Fibroblast of lung (primary cell): Measurements from ENCODE around the gene PCDHB12. TPM values are rescaled to one million over a fixed set of nuclear protein-coding genes. Genes with fewer than 3 reads are reported as not detected.
"Not testable (repeated sequence)": the region's sequence is repeated elsewhere in the genome, so short reads cannot be mapped to it uniquely, and the experiment has no call there.

Source experiments
- DNase-seq, 2 donors: peaks; one replicate each; pipeline versions ENCODE4 v3.0.0 to v3.0.0-alpha.2; 2010; ENCODE audit warnings: low read depth in 2 of 2
- H2AFZ ChIP-seq: 2 replicates; pipeline ENCODE4 v1.5.1; 2012; ENCODE audit warnings: low read length, control low read depth, inconsistent platforms
- H3K27ac ChIP-seq: 2 replicates; pipeline ENCODE4 v1.5.1; 2011; ENCODE audit warnings: low read length, control low read depth; ENCODE audit not compliant: insufficient read depth
- H3K27me3 ChIP-seq: 2 replicates; pipeline ENCODE4 v1.5.1; 2011; ENCODE audit warnings: mild to moderate bottlenecking, low read length; ENCODE audit not compliant: control insufficient read depth, insufficient read depth
- H3K36me3 ChIP-seq: 2 replicates; pipeline ENCODE4 v1.5.1; 2011; ENCODE audit warnings: low read length; ENCODE audit not compliant: control insufficient read depth, insufficient read depth
- H3K4me1 ChIP-seq: 2 replicates; pipeline ENCODE4 v1.5.1; 2011; ENCODE audit warnings: low read length; ENCODE audit not compliant: control insufficient read depth, insufficient read depth; ENCODE audit errors: extremely low read depth
- H3K4me2 ChIP-seq: 2 replicates; pipeline ENCODE4 v1.5.1; 2011; ENCODE audit warnings: low read length, control low read depth; ENCODE audit not compliant: insufficient read depth; ENCODE audit errors: extremely low read depth
- H3K4me3 ChIP-seq, 4 experiments: fragments of 200-600 bp in 1 of 4; sonication (generic) in 1 of 4; replicated peaks in 1 of 4; 2 replicates each; pipeline ENCODE4 v1.5.1; 2011 to 2016; ENCODE audit warnings: low read length in 4 of 4, low read depth in 3 of 4, mild to moderate bottlenecking in 3 of 4, control low read depth in 2 of 4, inconsistent platforms in 1 of 4, mixed read lengths in 1 of 4; ENCODE audit not compliant: insufficient read depth in 1 of 4; ENCODE audit errors: control extremely low read depth in 1 of 4
- H3K79me2 ChIP-seq: 2 replicates; pipeline ENCODE4 v1.5.1; 2012; ENCODE audit warnings: mild to moderate bottlenecking, low read length, inconsistent platforms; ENCODE audit not compliant: control insufficient read depth, insufficient read depth
- H3K9ac ChIP-seq: 2 replicates; pipeline ENCODE4 v1.5.1; 2011; ENCODE audit warnings: mild to moderate bottlenecking, low read length, control low read depth; ENCODE audit not compliant: insufficient read depth
- H3K9me3 ChIP-seq: 2 replicates; pipeline ENCODE4 v1.5.1; 2012; ENCODE audit warnings: low read depth, low read length; ENCODE audit not compliant: control insufficient read depth, insufficient read depth
- H4K20me1 ChIP-seq: 2 replicates; pipeline ENCODE4 v1.5.1; 2011; ENCODE audit warnings: low read length; ENCODE audit not compliant: control insufficient read depth, insufficient read depth; ENCODE audit errors: extremely low read depth
- CTCF ChIP-seq, 2 donors: IDR thresholded peaks in 1 of 2; conservative IDR thresholded peaks in 1 of 2; 1 replicate in 1 of 2; 2 replicates in 1 of 2; pipeline ENCODE4 v1.5.1; 2011 to 2012; ENCODE audit warnings: low read length in 2 of 2, control low read depth in 1 of 2, inconsistent platforms in 1 of 2, low read depth in 1 of 2, mild to moderate bottlenecking in 1 of 2
- EZH2 ChIP-seq: IDR thresholded peaks from 2 replicates; pipeline ENCODE4 v1.5.1; 2012; ENCODE audit warnings: low read length, control low read depth, mild to moderate bottlenecking; ENCODE audit errors: missing control alignments
- polyA plus RNA-seq, 2 donors: library from polyadenylated mRNA; depleted of rRNA in 1 of 2; stranded (reverse) in 1 of 2; unstranded in 1 of 2; fragments of >200 nt; gene quantifications; 2 replicates each; pipeline ENCODE4 v1.2.1, GENCODE V29; 2011 to 2012; ENCODE audit warnings: missing spikeins in 1 of 2
- total RNA-seq: library from RNA; depleted of rRNA; stranded (reverse); fragments of >200 nt; gene quantifications from 2 replicates; pipeline ENCODE4 v1.2.1, GENCODE V29; 2014

PCDHB12 gene
- total and polyA plus RNA-seq, 2 donors (not counting 1 experiment from before 2014, with no cell fraction given), result 0.27 to 0.66 TPM

GRCh38 chr5:141180313-141180712 lies 28.2 kb upstream of the PCDHB12 start:
- no peaks in the 10 kb centered on the region for H3K4me1 ChIP-seq
- H3K9ac ChIP-seq, result no peak overlapping the region
- no peak overlapping the region for H3K27ac ChIP-seq
- no peaks in the 10 kb centered on the region for H3K36me3 ChIP-seq
- no peak overlapping the region for H2AFZ ChIP-seq
- no peaks in the 10 kb centered on the region for H3K79me2 ChIP-seq
- H4K20me1 ChIP-seq, result no peaks in the 10 kb centered on the region
- H3K4me3 ChIP-seq, result no peak overlapping the region
- H3K27me3 ChIP-seq, result no peaks in the 10 kb centered on the region
- H3K9me3 ChIP-seq, result no peaks in the 10 kb centered on the region
- DNase-seq, result no peak
- TF ChIP-seq CTCF (conservative IDR thresholded peaks at IDR 0.05 in 1 of 2, IDR thresholded peaks at IDR 0.05 in 1 of 2; ENCODE audit: low read depth in 1 of 2, low read length in 2 of 2) (no peak), EZH2 (no peak)
- H3K4me2 ChIP-seq, result no peak overlapping the region

- H3K36me3 ChIP-seq, result no peaks in the 10 kb centered on the region
- no peaks in the 10 kb centered on the region for H3K9me3 ChIP-seq
- no peak for TF ChIP-seq EZH2
- peak in 1 of 2 donors; percentile 12 for TF ChIP-seq CTCF (conservative IDR thresholded peaks at IDR 0.05 in 1 of 2, IDR thresholded peaks at IDR 0.05 in 1 of 2; ENCODE audit: low read depth in 1 of 2, low read length in 2 of 2)
- peak; percentile 5 to 16 for DNase-seq
- no peaks in the 10 kb centered on the region for H3K79me2 ChIP-seq
- no peaks in the 10 kb centered on the region for H3K4me1 ChIP-seq
- H3K9ac ChIP-seq, result no peak within 1 kb of the TSS
- no peak within 1 kb of the TSS for H2AFZ ChIP-seq
- H3K27ac ChIP-seq, result no peak within 1 kb of the TSS
- H4K20me1 ChIP-seq, result no peaks in the 10 kb centered on the region
- H3K4me2 ChIP-seq, result no peak within 1 kb of the TSS
- no peaks in the 10 kb centered on the region for H3K27me3 ChIP-seq
- peak within 1 kb of the TSS in 2 of 4 experiments; percentile 4 to 39 for H3K4me3 ChIP-seq
Observed at GRCh38 chr5:141182248-141182647, 26.3 kb upstream of the PCDHB12 start, which contains the start of gene PCDHB16. TSS of gene PCDHB16 (plus strand) at chr5:141182387. CDS start at chr5:141182560, 173 bp downstream.

GRCh38 chr5:141184117-141184855 lies 24.2 kb upstream of the PCDHB12 start:
- H3K4me2 ChIP-seq, H3K36me3 ChIP-seq, H3K9ac ChIP-seq, H3K27me3 ChIP-seq, H4K20me1 ChIP-seq, H2AFZ ChIP-seq, H3K4me3 ChIP-seq, H3K79me2 ChIP-seq, H3K27ac ChIP-seq, DNase-seq, H3K9me3 ChIP-seq, H3K4me1 ChIP-seq: not testable (repeated sequence)
